MM.1S (cell line): Measurements from ENCODE around the gene PI4KA.

Source experiments
- DNase-seq: peaks from one replicate; pipeline ENCODE4 v3.0.0-alpha.2; 2015
- H2AFZ ChIP-seq: fragments of 300-600 bp; sonication (generic); 2 replicates; pipeline ENCODE4 v1.6.0; 2016; ENCODE audit warnings: antibody characterized with exemption, low read length
- H3F3A ChIP-seq: fragments of 300-600 bp; sonication (generic); 2 replicates; pipeline ENCODE4 v1.6.1; 2016; ENCODE audit warnings: mild to moderate bottlenecking, antibody characterized with exemption, low read length, moderate library complexity, mixed read lengths; ENCODE audit not compliant: insufficient read depth
- H3K27ac ChIP-seq: fragments of 300-600 bp; sonication (generic); 2 replicates; pipeline ENCODE4 v1.5.1; 2016; ENCODE audit warnings: mild to moderate bottlenecking, low read length
- H3K27me3 ChIP-seq: fragments of 300-600 bp; sonication (generic); replicated peaks from 2 replicates; pipeline ENCODE4 v1.6.0; 2016; ENCODE audit warnings: low read length; ENCODE audit not compliant: insufficient read depth
- H3K36me3 ChIP-seq: fragments of 300-600 bp; sonication (generic); replicated peaks from 2 replicates; pipeline ENCODE4 v1.6.1; 2016; ENCODE audit warnings: mild to moderate bottlenecking, low read length, mixed read lengths; ENCODE audit not compliant: insufficient read depth
- H3K4me1 ChIP-seq: fragments of 300-600 bp; sonication (generic); 2 replicates; pipeline ENCODE4 v1.6.1; 2016; ENCODE audit warnings: low read length, mixed read lengths
- H3K4me2 ChIP-seq: fragments of 300-600 bp; sonication (generic); 2 replicates; pipeline ENCODE4 v1.6.0; 2016; ENCODE audit warnings: low read depth, low read length
- H3K4me3 ChIP-seq: fragments of 300-600 bp; sonication (generic); 2 replicates; pipeline ENCODE4 v1.5.1; 2016; ENCODE audit warnings: low read length, mixed read lengths
- H3K79me2 ChIP-seq: fragments of 300-600 bp; sonication (generic); 2 replicates; pipeline ENCODE4 v1.6.1; 2016; ENCODE audit warnings: mixed run types, low read length, mixed read lengths
- H3K9ac ChIP-seq: fragments of 300-600 bp; sonication (generic); 2 replicates; pipeline ENCODE4 v1.6.1; 2016; ENCODE audit warnings: low read length, mixed read lengths
- H3K9me2 ChIP-seq: fragments of 300-600 bp; sonication (generic); replicated peaks from 2 replicates; pipeline ENCODE4 v1.6.1; 2016; ENCODE audit warnings: mild to moderate bottlenecking, low read length, mixed read lengths; ENCODE audit not compliant: insufficient read depth
- H3K9me3 ChIP-seq: fragments of 300-600 bp; sonication (generic); replicated peaks from 2 replicates; pipeline ENCODE4 v1.6.1; 2016; ENCODE audit warnings: mild to moderate bottlenecking, low read length, mixed read lengths; ENCODE audit not compliant: insufficient read depth
- H4K20me1 ChIP-seq: fragments of 300-600 bp; sonication (generic); 2 replicates; pipeline ENCODE4 v1.6.1; 2016; ENCODE audit warnings: mild to moderate bottlenecking, low read length, moderate library complexity, mixed read lengths; ENCODE audit not compliant: insufficient read depth
- EZH2 ChIP-seq: fragments of 300-600 bp; sonication (generic); optimal IDR thresholded peaks from 2 replicates; pipeline ENCODE3; 2017; ENCODE audit warnings: low read depth, mild to moderate bottlenecking, antibody characterized with exemption, low read length, mixed read lengths
- EZH2phosphoT487 ChIP-seq: fragments of 300-600 bp; sonication (generic); IDR thresholded peaks from 2 replicates; pipeline ENCODE4 v1.6.1; 2018; ENCODE audit warnings: antibody characterized with exemption, low read length
- TF ChIP-seq, protein P1 (sequence below): fragments of 300-600 bp; sonication (generic); IDR thresholded peaks from 2 replicates; pipeline ENCODE4 v1.5.1; 2016; ENCODE audit warnings: antibody characterized with exemption, low read length, mixed read lengths

The PI4KA gene

DNA sequence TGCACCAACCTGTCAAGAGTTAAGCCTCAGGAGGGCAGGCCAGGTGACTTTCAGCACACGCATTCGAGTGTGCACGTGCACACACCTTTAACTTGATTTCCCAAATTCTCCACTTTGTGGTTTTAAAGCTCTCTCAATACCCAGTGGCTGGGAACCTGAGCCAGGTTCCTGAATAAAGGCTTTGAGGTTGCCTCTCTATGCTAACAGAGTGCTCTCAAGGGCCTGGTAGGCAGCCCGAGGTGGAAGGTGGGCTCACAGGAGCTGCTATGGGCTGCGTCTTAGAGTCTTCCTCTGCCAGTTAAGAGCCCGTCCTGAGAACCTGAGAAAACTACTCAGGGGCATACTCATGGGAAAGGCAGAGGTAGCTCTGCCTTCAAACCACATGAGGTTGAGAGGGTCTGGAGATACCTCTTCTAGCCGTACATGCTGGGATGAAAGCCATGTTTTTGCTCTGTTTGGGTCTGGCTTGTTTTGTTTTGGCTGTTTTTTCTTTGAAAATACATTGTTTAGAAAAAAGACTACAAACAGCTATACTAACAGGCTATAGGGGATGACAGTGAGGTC, 96.3 kb downstream of the PI4KA start:
- H4K20me1 ChIP-seq = no peaks in the 10 kb centered on the region
- no peaks in the 10 kb centered on the region for H3K9me3 ChIP-seq
- no peak overlapping the region for H2AFZ ChIP-seq
- no peaks in the 10 kb centered on the region for H3K9me2 ChIP-seq
- peaks cover 4% of the 10 kb centered on the region; the same call in 1 of the 2 replicates for H3K36me3 ChIP-seq
- H3K27ac ChIP-seq = no peak overlapping the region
- DNase-seq = no peak
- no peaks in the 10 kb centered on the region for H3K27me3 ChIP-seq
- no peaks in the 10 kb centered on the region for H3K79me2 ChIP-seq
- no peak overlapping the region for H3K9ac ChIP-seq
- no peak overlapping the region for H3K4me2 ChIP-seq
- H3K4me3 ChIP-seq = no peak overlapping the region
- TF ChIP-seq, protein P1, sequence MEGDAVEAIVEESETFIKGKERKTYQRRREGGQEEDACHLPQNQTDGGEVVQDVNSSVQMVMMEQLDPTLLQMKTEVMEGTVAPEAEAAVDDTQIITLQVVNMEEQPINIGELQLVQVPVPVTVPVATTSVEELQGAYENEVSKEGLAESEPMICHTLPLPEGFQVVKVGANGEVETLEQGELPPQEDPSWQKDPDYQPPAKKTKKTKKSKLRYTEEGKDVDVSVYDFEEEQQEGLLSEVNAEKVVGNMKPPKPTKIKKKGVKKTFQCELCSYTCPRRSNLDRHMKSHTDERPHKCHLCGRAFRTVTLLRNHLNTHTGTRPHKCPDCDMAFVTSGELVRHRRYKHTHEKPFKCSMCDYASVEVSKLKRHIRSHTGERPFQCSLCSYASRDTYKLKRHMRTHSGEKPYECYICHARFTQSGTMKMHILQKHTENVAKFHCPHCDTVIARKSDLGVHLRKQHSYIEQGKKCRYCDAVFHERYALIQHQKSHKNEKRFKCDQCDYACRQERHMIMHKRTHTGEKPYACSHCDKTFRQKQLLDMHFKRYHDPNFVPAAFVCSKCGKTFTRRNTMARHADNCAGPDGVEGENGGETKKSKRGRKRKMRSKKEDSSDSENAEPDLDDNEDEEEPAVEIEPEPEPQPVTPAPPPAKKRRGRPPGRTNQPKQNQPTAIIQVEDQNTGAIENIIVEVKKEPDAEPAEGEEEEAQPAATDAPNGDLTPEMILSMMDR = no peak
- no peak for TF ChIP-seq EZH2
- TF ChIP-seq EZH2phosphoT487 = no peak
- H3K4me1 ChIP-seq = no peaks in the 10 kb centered on the region
- H3F3A ChIP-seq = no peaks in the 10 kb centered on the region

DNA sequence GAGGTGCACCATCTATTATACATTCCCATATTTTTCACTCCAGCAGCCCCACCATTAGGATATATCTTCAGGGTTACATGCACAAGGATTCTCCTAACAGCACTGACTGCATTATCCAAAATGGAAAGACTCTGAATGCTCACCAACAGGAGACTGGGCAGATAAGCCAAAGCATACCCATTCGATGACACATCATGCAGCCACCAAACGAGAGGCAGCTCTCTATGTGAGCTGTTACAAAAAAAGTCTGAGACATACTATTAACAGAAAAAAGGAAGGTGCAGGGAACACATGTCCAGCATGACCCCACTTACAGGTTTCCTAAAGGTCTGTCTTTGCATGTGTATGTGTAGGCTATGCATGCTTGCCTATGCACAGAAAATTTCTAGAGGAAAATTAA, 97.1 kb downstream of the PI4KA start:
- no peaks in the 10 kb centered on the region for H3K9me3 ChIP-seq
- no peaks in the 10 kb centered on the region for H3K79me2 ChIP-seq
- no peaks in the 10 kb centered on the region for H3F3A ChIP-seq
- H3K4me3 ChIP-seq = no peak overlapping the region
- no peak overlapping the region for H3K9ac ChIP-seq
- TF ChIP-seq, protein P1 = no peak
- TF ChIP-seq EZH2 (no peak), EZH2phosphoT487 (no peak)
- no peaks in the 10 kb centered on the region for H3K9me2 ChIP-seq
- H3K36me3 ChIP-seq = peaks cover 4% of the 10 kb centered on the region; the same call in 1 of the 2 replicates
- H3K4me1 ChIP-seq = no peaks in the 10 kb centered on the region
- no peaks in the 10 kb centered on the region for H4K20me1 ChIP-seq
- no peak overlapping the region for H2AFZ ChIP-seq
- no peaks in the 10 kb centered on the region for H3K27me3 ChIP-seq
- DNase-seq = no peak
- no peak overlapping the region for H3K4me2 ChIP-seq
- H3K27ac ChIP-seq = no peak overlapping the region

DNA sequence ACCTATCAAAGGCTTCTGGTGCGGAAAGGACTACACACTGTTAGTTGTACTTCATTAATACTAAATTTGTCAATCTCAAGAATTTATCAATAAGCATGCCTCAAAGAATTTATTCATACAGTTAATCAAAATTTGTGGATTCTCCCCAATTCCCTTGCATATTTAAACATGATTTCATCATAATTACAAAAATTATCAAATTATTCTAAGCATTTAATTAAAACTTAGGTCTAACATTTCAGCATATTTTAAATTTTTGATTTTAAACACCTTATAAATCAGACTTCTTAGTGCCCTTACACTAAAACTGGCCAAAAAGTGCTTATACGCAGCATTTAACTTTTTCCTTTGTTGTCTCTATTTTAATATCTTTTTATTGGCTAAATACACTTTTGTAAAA, 98.5 kb downstream of the PI4KA start:
- H3K9ac ChIP-seq = no peak overlapping the region
- H4K20me1 ChIP-seq = no peaks in the 10 kb centered on the region
- H3K4me1 ChIP-seq = no peaks in the 10 kb centered on the region
- H3K4me2 ChIP-seq = no peak overlapping the region
- no peak overlapping the region for H3K27ac ChIP-seq
- no peak overlapping the region for H3K4me3 ChIP-seq
- no peaks in the 10 kb centered on the region for H3F3A ChIP-seq
- no peaks in the 10 kb centered on the region for H3K9me3 ChIP-seq
- DNase-seq = no peak
- H3K36me3 ChIP-seq = peaks cover 4% of the 10 kb centered on the region; the same call in 1 of the 2 replicates
- no peak for TF ChIP-seq EZH2phosphoT487
- TF ChIP-seq, protein P1 = no peak
- TF ChIP-seq EZH2 = no peak
- no peak overlapping the region for H2AFZ ChIP-seq
- H3K79me2 ChIP-seq = no peaks in the 10 kb centered on the region
- H3K9me2 ChIP-seq = no peaks in the 10 kb centered on the region
- H3K27me3 ChIP-seq = no peaks in the 10 kb centered on the region
